Measurements from ENCODE around the gene TM2D3.

The TM2D3 gene

DNA sequence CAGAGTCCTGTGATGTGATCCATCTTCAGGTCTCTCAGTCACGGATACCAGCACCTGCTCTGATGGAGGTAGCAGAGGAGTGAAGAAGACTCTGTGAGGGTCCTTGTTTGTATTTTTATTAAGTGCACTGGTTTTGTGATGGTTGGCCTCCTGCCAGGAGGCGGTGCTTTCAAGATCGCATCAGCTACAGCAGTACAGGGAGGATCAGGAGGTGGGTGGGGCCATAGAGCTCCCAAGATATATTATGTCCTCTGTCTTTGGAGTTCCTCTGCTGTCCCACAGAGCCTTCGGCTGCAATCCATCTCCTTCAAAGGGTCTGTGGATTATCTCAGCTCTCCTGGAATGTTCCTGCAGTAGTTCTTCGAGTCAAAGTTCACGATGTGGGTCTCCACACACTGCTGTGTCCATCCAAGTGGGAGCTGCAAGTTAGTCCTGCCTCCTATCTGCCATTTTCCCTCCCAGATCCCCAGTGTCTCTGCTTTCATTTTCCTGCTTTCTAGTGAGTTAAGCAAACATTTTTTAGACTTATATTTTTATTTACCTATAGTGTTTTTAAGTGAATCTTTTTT lies 54.7 kb downstream of the TM2D3 start:
- H3K4me3 ChIP-seq (replicated peaks; ENCODE audit: low read depth, low read length): no peak overlapping the region
- DNase-seq (ENCODE audit: low read depth): peak; percentile 11
- TF ChIP-seq CTCF (IDR thresholded peaks at IDR 0.05; ENCODE audit: low read length, missing control alignments): no peak

GRCh38 chr15:101596633-101597032 lies 55.5 kb downstream of the TM2D3 start:
- H3K4me3 ChIP-seq (replicated peaks; ENCODE audit: low read depth, low read length): no peak overlapping the region
- TF ChIP-seq CTCF (IDR thresholded peaks at IDR 0.05; ENCODE audit: low read length, missing control alignments): no peak
- DNase-seq (ENCODE audit: low read depth): no peak
